ENCODE data around the gene SLCO4A1. TPM values are rescaled to one million over a fixed set of nuclear protein-coding genes. Genes with fewer than 3 reads are reported as not detected.

Gene SLCO4A1
- total and polyA plus RNA-seq, 4 donors, result 4.7 to 152 (median 42.5) TPM

GRCh38 chr20:62663145-62664018 lies 21.1 kb downstream of the SLCO4A1 start:
- Histone ChIP-seq H3K4me3 (no peak overlapping the region), H3K9me3 (ENCODE audit: control insufficient read depth in 4 of 4, insufficient read depth in 3 of 4, low read length in 3 of 4) (no peaks in the 10 kb centered on the region), H3K27me3 (ENCODE audit: control insufficient read depth in 3 of 3, insufficient read depth in 3 of 3, low read length in 2 of 3) (no peaks in the 10 kb centered on the region), H3K9ac (ENCODE audit: insufficient read depth in 1 of 2, low read length in 2 of 2) (no peak overlapping the region), H3K36me3 (ENCODE audit: control insufficient read depth in 4 of 4, insufficient read depth in 4 of 4, low read length in 4 of 4) (peaks cover 0 to 3% (median 0%) of the 10 kb centered on the region in 4 donors), H3K27ac (ENCODE audit: low read depth in 1 of 2, low read length in 1 of 2) (no peak overlapping the region), H3K4me1 (ENCODE audit: control insufficient read depth in 5 of 5, insufficient read depth in 5 of 5, low read length in 5 of 5) (peaks cover 0 to 17% (median 6%) of the 10 kb centered on the region in 5 donors)
- 86 to 92% methylated on average over 24 of the region's 24 CpGs for WGBS, 2 donors
- peak in 1 of 3 donors; percentile 26 for DNase-seq
- ATAC-seq (ENCODE audit: insufficient read depth, low FRiP score), result no peak
- no peak for TF ChIP-seq CTCF (IDR thresholded peaks at IDR 0.05; ENCODE audit: control extremely low read depth, extremely low read depth)

GRCh38 chr20:62664019-62664971 lies 22.0 kb downstream of the SLCO4A1 start:
- no peak for ATAC-seq (ENCODE audit: insufficient read depth, low FRiP score)
- DNase-seq, result no peak
- H3K36me3 ChIP-seq (ENCODE audit: control insufficient read depth in 4 of 4, insufficient read depth in 4 of 4, low read length in 4 of 4), result peaks cover 0 to 8% (median 0%) of the 10 kb centered on the region in 4 donors
- H3K4me3 ChIP-seq, result no peak overlapping the region
- WGBS, 2 donors, result 91 to 94% methylated on average over 18 of the region's 18 CpGs
- TF ChIP-seq CTCF (IDR thresholded peaks at IDR 0.05; ENCODE audit: control extremely low read depth, extremely low read depth), result no peak
- no peaks in the 10 kb centered on the region for H3K9me3 ChIP-seq (ENCODE audit: control insufficient read depth in 4 of 4, insufficient read depth in 3 of 4, low read length in 3 of 4)
- peaks cover 0 to 23% (median 6%) of the 10 kb centered on the region in 5 donors for H3K4me1 ChIP-seq (ENCODE audit: control insufficient read depth in 5 of 5, insufficient read depth in 5 of 5, low read length in 5 of 5)
- no peaks in the 10 kb centered on the region for H3K27me3 ChIP-seq (ENCODE audit: control insufficient read depth in 3 of 3, insufficient read depth in 3 of 3, low read length in 2 of 3)
- no peak overlapping the region for H3K9ac ChIP-seq (ENCODE audit: insufficient read depth in 1 of 2, low read length in 2 of 2)
- H3K27ac ChIP-seq (ENCODE audit: low read depth in 1 of 2, low read length in 1 of 2), result no peak overlapping the region

DNA sequence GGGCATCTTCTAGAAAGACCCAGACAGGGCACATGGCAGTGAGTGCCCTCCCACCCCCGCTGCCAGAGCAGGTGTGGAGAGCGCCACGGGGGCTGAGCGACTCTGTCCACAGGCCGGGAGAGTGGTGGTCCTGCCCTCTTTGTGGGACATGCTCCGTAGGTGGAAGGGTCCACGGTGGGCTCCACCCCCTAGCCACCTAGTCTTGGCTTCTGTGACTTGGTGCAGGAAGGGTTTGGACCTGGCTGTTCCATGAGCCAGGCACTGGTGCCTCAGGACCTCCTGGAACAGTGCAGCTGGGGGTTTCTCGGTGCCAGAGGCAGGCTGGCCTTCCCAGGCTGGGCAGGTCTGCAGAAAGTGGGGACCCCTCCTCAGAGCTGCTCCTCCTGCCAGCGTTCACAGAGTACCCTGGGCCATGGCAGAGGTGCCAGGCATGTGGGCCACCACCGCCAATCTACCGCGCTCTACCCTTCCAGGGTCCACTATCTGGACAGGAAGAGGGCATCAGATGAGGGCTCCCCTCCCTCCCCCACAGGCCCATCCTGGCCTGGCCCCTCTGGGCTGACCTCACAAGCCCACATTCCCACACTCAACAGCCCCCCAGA lies 23.0 kb downstream of the SLCO4A1 start:
- H3K4me1 ChIP-seq (ENCODE audit: control insufficient read depth in 5 of 5, insufficient read depth in 5 of 5, low read length in 5 of 5), result peaks cover 0 to 28% (median 6%) of the 10 kb centered on the region in 5 donors
- ATAC-seq (ENCODE audit: insufficient read depth, low FRiP score) (no peak), DNase-seq (no peak)
- no peaks in the 10 kb centered on the region for H3K9me3 ChIP-seq (ENCODE audit: control insufficient read depth in 4 of 4, insufficient read depth in 3 of 4, low read length in 3 of 4)
- peaks cover 0 to 11% (median 0%) of the 10 kb centered on the region in 4 donors for H3K36me3 ChIP-seq (ENCODE audit: control insufficient read depth in 4 of 4, insufficient read depth in 4 of 4, low read length in 4 of 4)
- no peak overlapping the region for H3K27ac ChIP-seq (ENCODE audit: low read depth in 1 of 2, low read length in 1 of 2)
- no peaks in the 10 kb centered on the region for H3K27me3 ChIP-seq (ENCODE audit: control insufficient read depth in 3 of 3, insufficient read depth in 3 of 3, low read length in 2 of 3)
- H3K9ac ChIP-seq (ENCODE audit: insufficient read depth in 1 of 2, low read length in 2 of 2), result no peak overlapping the region
- TF ChIP-seq CTCF (IDR thresholded peaks at IDR 0.05; ENCODE audit: control extremely low read depth, extremely low read depth), result no peak
- WGBS, 2 donors, result 91 to 96% methylated on average over 8 to 12 of the region's 12 CpGs
- no peak overlapping the region for H3K4me3 ChIP-seq
